PFSK-1 (cell line): ENCODE data around the gene HSPB2.

Experiments used
- POLR2AphosphoS5 ChIP-seq: IDR thresholded peaks from 2 replicates; pipeline ENCODE4 v1.6.1; 2012; ENCODE audit warnings: low read depth, mild to moderate bottlenecking, control low read depth, low read length, moderate library complexity
- TAF1 ChIP-seq: IDR thresholded peaks from 2 replicates; pipeline ENCODE4 v1.6.1; 2012; ENCODE audit warnings: low read length, control low read depth, borderline replicate concordance; ENCODE audit not compliant: insufficient read depth

DNA sequence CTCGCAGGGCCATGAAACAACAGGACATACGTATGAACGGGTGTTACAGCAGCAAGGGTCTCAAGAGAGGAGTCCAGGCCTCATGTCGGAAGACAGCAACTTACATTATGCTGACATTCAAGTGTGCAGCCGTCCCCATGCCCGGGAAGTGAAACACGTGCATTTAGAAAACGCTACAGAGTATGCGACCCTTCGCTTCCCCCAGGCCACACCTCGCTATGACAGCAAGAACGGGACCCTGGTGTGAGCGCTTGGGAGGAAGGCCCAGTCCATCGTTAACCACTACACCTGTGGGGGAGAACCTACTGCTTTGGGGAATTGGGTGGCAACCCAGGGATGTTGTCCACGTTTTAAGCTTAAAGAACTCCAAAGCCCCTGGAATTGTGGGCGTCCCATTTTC lies 13.4 kb downstream of the HSPB2 start:
- TF ChIP-seq TAF1 (no peak), POLR2AphosphoS5 (no peak)
